ENCODE data around the gene SPATS2L. TPM values are rescaled to one million over a fixed set of nuclear protein-coding genes. Genes with fewer than 3 reads are reported as not detected.

The SPATS2L gene
- total and polyA plus RNA-seq, 2 donors, result 34.8 to 58.3 TPM

DNA sequence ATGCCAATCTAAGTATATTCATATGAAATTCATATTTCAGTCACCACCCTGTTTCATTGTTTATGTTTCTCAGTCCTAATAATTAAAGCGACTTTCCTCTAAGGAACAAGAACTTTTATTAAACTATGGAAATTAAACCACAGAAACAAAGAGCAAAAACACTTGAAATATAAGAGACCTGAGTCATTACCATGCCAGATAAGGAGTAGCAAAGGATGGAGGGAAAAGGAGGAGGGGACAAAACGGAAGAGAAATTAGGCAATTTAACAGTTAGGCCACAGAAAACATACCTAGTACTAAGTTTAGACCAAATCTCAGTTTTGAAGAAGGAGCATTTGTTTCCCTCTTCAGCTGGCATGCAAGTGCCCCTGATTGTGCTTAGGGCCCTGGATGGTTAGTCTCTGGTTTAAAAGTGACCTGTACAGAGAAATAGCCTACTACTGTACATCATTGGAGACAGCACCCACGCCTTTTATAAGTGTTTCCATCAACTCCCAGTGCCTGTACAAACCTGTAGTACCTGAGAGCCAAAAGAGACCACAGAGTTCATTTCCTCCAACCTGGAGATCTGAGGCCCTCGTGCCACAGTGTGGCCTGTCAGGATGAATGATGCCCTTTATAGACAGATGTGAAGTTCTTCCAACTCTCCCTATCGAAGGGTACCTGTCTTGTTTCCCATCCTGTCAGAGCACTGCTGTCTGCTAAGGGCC lies 74.5 kb downstream of the SPATS2L start:
- DNase-seq (ENCODE audit: low read depth in 6 of 9, low spot score in 9 of 9), result no peak
- Histone ChIP-seq H3K4me1 (ENCODE audit: control insufficient read depth in 2 of 2, insufficient read depth in 2 of 2, low read length in 2 of 2) (peaks cover 5 to 6% of the 10 kb centered on the region in 2 donors), H3K27me3 (ENCODE audit: control insufficient read depth in 2 of 2, insufficient read depth in 1 of 2, low read length in 1 of 2) (no peaks in the 10 kb centered on the region), H3K36me3 (ENCODE audit: control insufficient read depth in 2 of 2, insufficient read depth in 2 of 2, low read length in 1 of 2) (no peaks in the 10 kb centered on the region), H3K27ac (ENCODE audit: low read depth in 1 of 2, low read length in 1 of 2) (no peak overlapping the region), H3K9me3 (ENCODE audit: control insufficient read depth in 2 of 2, insufficient read depth in 1 of 2, low read length in 1 of 2) (no peaks in the 10 kb centered on the region), H3K4me3 (ENCODE audit: low read length in 2 of 2) (no peak overlapping the region)
- 60% methylated on average over 5 of the region's 5 CpGs for WGBS

DNA sequence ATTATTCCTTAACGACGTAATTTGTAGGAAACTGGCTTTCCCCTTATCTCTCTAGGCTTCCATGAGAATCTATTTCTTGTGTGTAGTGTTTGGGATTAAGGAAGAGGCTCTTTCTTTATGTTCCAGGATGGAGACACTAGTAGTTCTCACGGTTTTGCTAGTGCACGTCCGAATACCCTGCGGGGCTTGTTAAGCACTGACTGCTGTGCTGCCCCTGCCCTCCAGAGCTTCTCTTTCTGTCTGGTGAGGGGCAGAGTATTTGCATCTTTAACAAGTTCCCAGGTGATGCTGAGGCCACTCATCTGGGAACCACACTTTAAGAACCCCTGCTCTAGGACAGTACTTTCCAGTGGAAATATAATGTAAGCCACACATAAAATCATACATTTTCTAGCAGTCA lies 76.4 kb downstream of the SPATS2L start:
- Histone ChIP-seq H3K27me3 (ENCODE audit: control insufficient read depth in 2 of 2, insufficient read depth in 1 of 2, low read length in 1 of 2) (no peaks in the 10 kb centered on the region), H3K9me3 (ENCODE audit: control insufficient read depth in 2 of 2, insufficient read depth in 1 of 2, low read length in 1 of 2) (no peaks in the 10 kb centered on the region), H3K36me3 (ENCODE audit: control insufficient read depth in 2 of 2, insufficient read depth in 2 of 2, low read length in 1 of 2) (no peaks in the 10 kb centered on the region), H3K4me3 (ENCODE audit: low read length in 2 of 2) (no peak overlapping the region), H3K27ac (ENCODE audit: low read depth in 1 of 2, low read length in 1 of 2) (no peak overlapping the region), H3K4me1 (ENCODE audit: control insufficient read depth in 2 of 2, insufficient read depth in 2 of 2, low read length in 2 of 2) (no peaks in the 10 kb centered on the region)
- 96% methylated on average over 6 of the region's 6 CpGs for WGBS
- DNase-seq (ENCODE audit: low read depth in 6 of 9, low spot score in 9 of 9), result no peak

DNA sequence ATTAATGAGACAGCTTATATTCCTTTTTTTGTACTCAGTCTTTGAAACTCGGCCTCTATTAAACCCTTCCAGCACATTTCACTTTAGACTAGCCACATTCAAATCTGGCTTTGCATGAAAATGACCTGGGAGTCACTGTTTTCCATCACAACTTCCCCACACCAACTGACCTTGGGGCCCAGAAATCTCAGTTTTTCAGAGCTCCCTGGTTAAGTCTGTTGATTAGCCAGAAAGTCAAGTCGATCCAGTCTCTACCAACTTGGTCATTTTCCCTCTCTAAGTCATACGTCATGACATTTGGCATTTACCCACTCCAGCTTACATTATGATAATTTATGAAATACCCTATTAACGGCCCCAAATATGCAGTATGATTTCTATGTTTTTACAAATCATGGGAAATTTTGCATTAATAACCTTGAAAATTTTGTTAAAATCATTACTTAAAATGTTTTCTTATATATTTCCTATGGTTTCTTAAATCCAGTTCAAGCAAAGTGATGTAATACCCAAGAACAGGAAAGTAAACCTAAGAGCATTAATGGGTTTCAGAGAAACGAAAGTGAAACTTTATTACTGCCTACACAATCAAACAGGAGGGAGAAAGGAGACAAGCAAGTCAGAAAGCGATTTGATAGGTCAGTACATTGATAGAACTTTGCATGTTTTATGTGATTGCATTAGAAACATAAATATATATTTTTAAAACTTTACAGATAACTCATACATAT lies 77.1 kb downstream of the SPATS2L start:
- H3K36me3 ChIP-seq (ENCODE audit: control insufficient read depth in 2 of 2, insufficient read depth in 2 of 2, low read length in 1 of 2), result no peaks in the 10 kb centered on the region
- no peak overlapping the region for H3K4me3 ChIP-seq (ENCODE audit: low read length in 2 of 2)

DNA sequence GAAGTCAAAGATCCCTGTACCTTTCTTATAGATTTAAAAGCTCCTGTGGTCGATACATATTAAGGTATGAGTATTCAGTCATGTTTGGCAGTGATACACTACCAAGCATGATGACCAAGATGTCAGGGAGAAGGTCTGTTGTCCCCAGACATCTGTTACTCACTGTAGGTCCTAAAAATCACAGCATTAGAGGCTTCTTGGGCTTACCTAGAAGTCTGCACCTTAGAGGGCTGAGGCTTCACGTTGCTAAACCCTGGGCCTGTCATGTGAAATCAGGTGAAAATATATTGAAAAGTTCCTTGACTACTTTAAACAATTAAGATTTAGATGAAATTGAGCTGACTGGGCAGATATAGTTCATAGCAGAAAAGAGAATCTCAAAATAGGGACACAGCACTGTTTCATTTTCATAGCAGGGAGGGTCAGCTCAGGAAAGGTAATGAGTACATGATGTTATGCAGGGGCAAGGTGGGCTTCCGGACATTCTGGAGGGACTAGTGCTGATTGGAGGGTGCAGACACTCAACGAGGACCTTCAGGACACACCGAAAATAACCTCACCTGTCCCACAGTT lies 78.7 kb downstream of the SPATS2L start:
- no peak for DNase-seq (ENCODE audit: low read depth in 6 of 9, low spot score in 9 of 9)
- Histone ChIP-seq H3K4me1 (ENCODE audit: control insufficient read depth in 2 of 2, insufficient read depth in 2 of 2, low read length in 2 of 2) (no peaks in the 10 kb centered on the region), H3K4me3 (ENCODE audit: low read length in 2 of 2) (no peak overlapping the region), H3K27me3 (ENCODE audit: control insufficient read depth in 2 of 2, insufficient read depth in 1 of 2, low read length in 1 of 2) (no peaks in the 10 kb centered on the region), H3K9me3 (ENCODE audit: control insufficient read depth in 2 of 2, insufficient read depth in 1 of 2, low read length in 1 of 2) (no peaks in the 10 kb centered on the region), H3K27ac (ENCODE audit: low read depth in 1 of 2, low read length in 1 of 2) (no peak overlapping the region), H3K36me3 (ENCODE audit: control insufficient read depth in 2 of 2, insufficient read depth in 2 of 2, low read length in 1 of 2) (no peaks in the 10 kb centered on the region)
- WGBS, result 98% methylated on average over 5 of the region's 5 CpGs

More for the DNA sequence above, 77.1 kb downstream of the SPATS2L start:
- 60% methylated on average over 6 of the region's 6 CpGs for WGBS
- Histone ChIP-seq H3K27me3 (ENCODE audit: control insufficient read depth in 2 of 2, insufficient read depth in 1 of 2, low read length in 1 of 2) (no peaks in the 10 kb centered on the region), H3K4me1 (ENCODE audit: control insufficient read depth in 2 of 2, insufficient read depth in 2 of 2, low read length in 2 of 2) (no peaks in the 10 kb centered on the region), H3K27ac (ENCODE audit: low read depth in 1 of 2, low read length in 1 of 2) (peak overlapping the region; percentile 15 to 58), H3K9me3 (ENCODE audit: control insufficient read depth in 2 of 2, insufficient read depth in 1 of 2, low read length in 1 of 2) (no peaks in the 10 kb centered on the region)
- DNase-seq (ENCODE audit: low read depth in 6 of 9, low spot score in 9 of 9), result peak in 6 of 9 donors; percentile 19 to 73 (median 37)

DNA sequence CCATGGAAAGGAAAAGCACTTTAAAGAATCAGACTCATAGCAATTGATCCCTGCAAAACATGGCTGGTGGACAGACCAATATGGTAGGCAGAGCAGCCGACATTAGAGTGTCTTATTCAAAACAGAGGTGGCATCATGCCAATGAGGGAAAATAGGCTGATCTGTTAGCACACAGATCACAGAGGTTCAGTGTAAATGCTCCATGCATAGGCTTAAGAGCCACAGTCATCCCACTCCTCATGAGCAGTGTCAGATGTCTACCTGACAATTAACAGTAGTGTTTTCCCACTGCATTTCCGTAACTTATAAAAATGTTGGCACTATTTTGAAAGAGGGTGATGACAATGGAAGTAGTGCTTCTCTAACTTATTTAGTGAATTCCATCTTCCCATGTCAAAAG lies 86.7 kb downstream of the SPATS2L start:
- WGBS, result 97% methylated on average over 2 of the region's 2 CpGs
- no peak overlapping the region for H3K4me3 ChIP-seq (ENCODE audit: low read length in 2 of 2)
- H3K27ac ChIP-seq (ENCODE audit: low read depth in 1 of 2, low read length in 1 of 2), result no peak overlapping the region
- H3K27me3 ChIP-seq (ENCODE audit: control insufficient read depth in 2 of 2, insufficient read depth in 1 of 2, low read length in 1 of 2), result no peaks in the 10 kb centered on the region
- no peak for DNase-seq (ENCODE audit: low read depth in 6 of 9, low spot score in 9 of 9)
- no peaks in the 10 kb centered on the region for H3K36me3 ChIP-seq (ENCODE audit: control insufficient read depth in 2 of 2, insufficient read depth in 2 of 2, low read length in 1 of 2)
- no peaks in the 10 kb centered on the region for H3K9me3 ChIP-seq (ENCODE audit: control insufficient read depth in 2 of 2, insufficient read depth in 1 of 2, low read length in 1 of 2)
- H3K4me1 ChIP-seq (ENCODE audit: control insufficient read depth in 2 of 2, insufficient read depth in 2 of 2, low read length in 2 of 2), result no peaks in the 10 kb centered on the region

DNA sequence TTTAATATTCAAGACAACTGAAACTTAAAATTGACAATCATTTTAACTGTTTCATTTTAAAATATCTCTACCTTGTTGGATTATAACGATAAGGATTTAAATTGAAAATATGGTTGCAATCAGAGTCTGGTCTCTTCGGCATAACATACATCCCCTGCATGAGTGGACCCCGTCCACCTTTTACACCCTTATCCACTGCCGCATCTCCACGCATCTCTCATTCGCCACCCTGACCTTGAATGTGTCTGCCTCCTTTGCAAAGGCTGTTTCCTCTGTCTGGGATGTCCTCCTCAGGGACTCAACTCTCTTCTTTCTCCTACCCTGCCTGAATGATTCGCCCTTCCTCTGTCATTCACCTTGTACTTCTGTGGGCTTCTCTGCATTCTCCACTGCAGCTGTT lies 87.6 kb downstream of the SPATS2L start:
- H3K27ac ChIP-seq (ENCODE audit: low read depth in 1 of 2, low read length in 1 of 2), result no peak overlapping the region
- H3K4me3 ChIP-seq (ENCODE audit: low read length in 2 of 2), result no peak overlapping the region
- 97% methylated on average over 7 of the region's 7 CpGs for WGBS
- H3K27me3 ChIP-seq (ENCODE audit: control insufficient read depth in 2 of 2, insufficient read depth in 1 of 2, low read length in 1 of 2), result no peaks in the 10 kb centered on the region
- H3K9me3 ChIP-seq (ENCODE audit: control insufficient read depth in 2 of 2, insufficient read depth in 1 of 2, low read length in 1 of 2), result no peaks in the 10 kb centered on the region
- H3K4me1 ChIP-seq (ENCODE audit: control insufficient read depth in 2 of 2, insufficient read depth in 2 of 2, low read length in 2 of 2), result no peaks in the 10 kb centered on the region
- no peak for DNase-seq (ENCODE audit: low read depth in 6 of 9, low spot score in 9 of 9)
- H3K36me3 ChIP-seq (ENCODE audit: control insufficient read depth in 2 of 2, insufficient read depth in 2 of 2, low read length in 1 of 2), result no peaks in the 10 kb centered on the region

DNA sequence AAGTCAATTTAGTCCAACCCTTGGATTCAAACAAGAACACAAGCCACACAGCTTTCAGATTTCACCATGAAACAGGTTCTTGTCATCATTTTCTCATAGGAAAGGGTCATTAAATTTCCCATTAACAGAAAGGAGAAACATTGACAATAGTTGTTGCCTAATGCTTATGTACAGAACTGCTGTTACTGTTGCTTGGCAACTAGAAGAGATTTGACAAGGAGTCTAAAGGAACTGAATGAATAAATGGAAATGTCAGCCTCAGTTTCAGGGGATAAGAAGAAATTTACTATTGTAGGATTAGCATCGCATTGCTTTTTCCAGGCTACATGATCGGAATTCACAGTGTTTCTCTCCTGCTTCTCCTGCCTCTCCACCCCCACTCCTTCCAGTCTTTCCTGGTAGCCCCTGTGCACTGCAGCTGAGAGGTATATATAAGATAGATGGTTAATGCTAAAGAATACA lies 90.3 kb downstream of the SPATS2L start:
- no peak for DNase-seq (ENCODE audit: low read depth in 6 of 9, low spot score in 9 of 9)
- Histone ChIP-seq H3K4me3 (ENCODE audit: low read length in 2 of 2) (no peak overlapping the region), H3K9me3 (ENCODE audit: control insufficient read depth in 2 of 2, insufficient read depth in 1 of 2, low read length in 1 of 2) (no peaks in the 10 kb centered on the region), H3K4me1 (ENCODE audit: control insufficient read depth in 2 of 2, insufficient read depth in 2 of 2, low read length in 2 of 2) (no peaks in the 10 kb centered on the region), H3K36me3 (ENCODE audit: control insufficient read depth in 2 of 2, insufficient read depth in 2 of 2, low read length in 1 of 2) (no peaks in the 10 kb centered on the region), H3K27me3 (ENCODE audit: control insufficient read depth in 2 of 2, insufficient read depth in 1 of 2, low read length in 1 of 2) (no peaks in the 10 kb centered on the region), H3K27ac (ENCODE audit: low read depth in 1 of 2, low read length in 1 of 2) (no peak overlapping the region)
- 96% methylated on average over 2 of the region's 2 CpGs for WGBS

DNA sequence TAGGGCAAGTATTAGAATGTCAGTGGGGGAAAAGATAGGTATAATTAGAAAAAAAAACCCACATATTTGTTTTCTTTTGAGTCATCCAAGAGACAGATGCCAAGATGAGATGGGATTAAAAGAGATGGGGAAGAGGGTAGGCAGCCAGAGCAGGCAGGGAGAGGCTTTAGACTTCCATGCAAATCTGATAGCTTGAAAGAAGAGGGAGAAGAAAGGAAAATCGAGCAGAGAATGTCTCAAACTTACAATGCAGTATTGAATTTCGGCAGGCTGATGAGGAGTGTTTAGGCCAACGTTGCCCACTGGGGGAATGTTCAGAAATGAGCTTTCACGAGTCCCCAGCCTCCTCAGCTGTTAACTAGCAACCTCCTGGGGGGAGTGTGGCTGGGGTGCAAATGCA lies 91.3 kb downstream of the SPATS2L start:
- no peaks in the 10 kb centered on the region for H3K27me3 ChIP-seq (ENCODE audit: control insufficient read depth in 2 of 2, insufficient read depth in 1 of 2, low read length in 1 of 2)
- no peaks in the 10 kb centered on the region for H3K36me3 ChIP-seq (ENCODE audit: control insufficient read depth in 2 of 2, insufficient read depth in 2 of 2, low read length in 1 of 2)
- H3K27ac ChIP-seq (ENCODE audit: low read depth in 1 of 2, low read length in 1 of 2), result no peak overlapping the region
- no peaks in the 10 kb centered on the region for H3K4me1 ChIP-seq (ENCODE audit: control insufficient read depth in 2 of 2, insufficient read depth in 2 of 2, low read length in 2 of 2)
- no peak overlapping the region for H3K4me3 ChIP-seq (ENCODE audit: low read length in 2 of 2)
- no peak for DNase-seq (ENCODE audit: low read depth in 6 of 9, low spot score in 9 of 9)
- 96% methylated on average over 4 of the region's 4 CpGs for WGBS
- no peaks in the 10 kb centered on the region for H3K9me3 ChIP-seq (ENCODE audit: control insufficient read depth in 2 of 2, insufficient read depth in 1 of 2, low read length in 1 of 2)

DNA sequence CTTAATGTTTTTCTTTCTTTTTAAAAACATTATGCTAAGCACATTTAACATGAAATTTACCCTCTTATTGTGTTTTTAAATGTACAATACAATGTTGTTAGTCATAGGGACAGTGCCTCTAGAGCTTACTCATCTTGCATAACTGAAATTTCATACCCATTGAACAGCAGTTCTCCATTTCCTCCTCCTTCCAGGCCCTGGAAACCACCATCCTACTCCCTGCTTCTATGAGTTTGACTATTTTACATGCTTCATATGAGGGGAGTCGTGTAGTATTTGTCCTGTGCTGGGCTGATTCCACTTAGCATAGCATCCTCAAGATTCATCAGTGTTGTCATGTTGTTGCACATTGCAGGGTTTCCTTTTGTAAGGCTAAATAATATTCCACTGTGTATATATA lies 92.6 kb downstream of the SPATS2L start:
- H3K36me3 ChIP-seq (ENCODE audit: control insufficient read depth in 2 of 2, insufficient read depth in 2 of 2, low read length in 1 of 2), result no peaks in the 10 kb centered on the region
- H3K27ac ChIP-seq (ENCODE audit: low read depth in 1 of 2, low read length in 1 of 2), result no peak overlapping the region
- H3K4me1 ChIP-seq (ENCODE audit: control insufficient read depth in 2 of 2, insufficient read depth in 2 of 2, low read length in 2 of 2), result no peaks in the 10 kb centered on the region

More for the DNA sequence above, 92.6 kb downstream of the SPATS2L start:
- 98% methylated on average over 1 of the region's 1 CpG for WGBS
- no peak for DNase-seq (ENCODE audit: low read depth in 6 of 9, low spot score in 9 of 9)
- Histone ChIP-seq H3K27me3 (ENCODE audit: control insufficient read depth in 2 of 2, insufficient read depth in 1 of 2, low read length in 1 of 2) (no peaks in the 10 kb centered on the region), H3K9me3 (ENCODE audit: control insufficient read depth in 2 of 2, insufficient read depth in 1 of 2, low read length in 1 of 2) (no peaks in the 10 kb centered on the region), H3K4me3 (ENCODE audit: low read length in 2 of 2) (no peak overlapping the region)
